ENCODE data around the gene FEM1B.

- no peak for TF ChIP-seq CTCF (IDR thresholded peaks at IDR 0.05; ENCODE audit: control extremely low read depth in 1 of 3, insufficient read depth in 1 of 3, low read depth in 1 of 3, low read length in 3 of 3)
- TF ChIP-seq CHD2 (IDR thresholded peaks at IDR 0.05; ENCODE audit: low read length) = no peak
- TF ChIP-seq ATF3 (IDR thresholded peaks at IDR 0.05; ENCODE audit: insufficient read depth, low read depth, low read length) = no peak
- no peak for TF ChIP-seq CHD1 (IDR thresholded peaks at IDR 0.05; ENCODE audit: low read depth, low read length)
These were observed 60.3 kb downstream of the FEM1B start for GRCh38 chr15:68337826-68338225.

Data from H1 (cell line).